ENCODE data around the gene SHISA5. TPM values are rescaled to one million over a fixed set of nuclear protein-coding genes. Genes with fewer than 3 reads are reported as not detected.

SHISA5 gene
- total RNA-seq, 1 experiment from 2014 or later = 104 TPM

DNA sequence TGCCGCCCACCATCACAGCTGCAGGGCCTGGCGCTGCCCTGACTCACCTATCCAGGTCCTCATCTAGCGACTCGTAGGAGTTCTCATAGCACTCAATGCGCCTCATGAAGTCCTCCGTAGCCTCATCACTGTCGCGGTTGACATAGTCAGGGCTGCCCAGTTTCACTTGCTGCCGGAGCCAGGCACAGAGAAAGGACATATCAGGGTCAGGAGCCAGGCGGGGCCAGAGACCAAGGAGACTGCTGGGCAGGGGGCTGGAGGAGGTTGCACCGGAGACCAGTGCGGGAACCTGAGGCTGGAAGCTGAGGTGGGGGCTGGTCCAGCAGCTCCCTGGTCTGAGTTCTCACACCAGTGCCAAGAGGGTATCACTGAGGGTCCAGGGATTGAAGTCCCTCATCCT, 34.5 kb upstream of the SHISA5 start:
- Histone ChIP-seq H3K36me3 (ENCODE audit: control insufficient read depth in 1 of 2, insufficient read depth in 2 of 2, low read length in 2 of 2) (peaks cover 4 to 27% of the 10 kb centered on the region in 2 experiments; a peak in 3 of 4 replicates), H3K79me2 (ENCODE audit: insufficient read depth, low read length) (no peaks in the 10 kb centered on the region), H3K9me2 (ENCODE audit: insufficient read depth) (no peaks in the 10 kb centered on the region), H3K4me3 (replicated peaks in 1 of 2; ENCODE audit: low read depth in 1 of 2, low read length in 2 of 2) (no peak overlapping the region), H4K20me1 (ENCODE audit: insufficient read depth) (no peaks in the 10 kb centered on the region), H3K4me2 (ENCODE audit: low read length) (no peak overlapping the region), H3K4me1 (ENCODE audit: control insufficient read depth in 1 of 2, insufficient read depth in 2 of 2, low read length in 2 of 2) (no peaks in the 10 kb centered on the region), H3K27me3 (ENCODE audit: insufficient read depth, low read length) (no peaks in the 10 kb centered on the region), H3K9me3 (ENCODE audit: control insufficient read depth in 1 of 2, insufficient read depth in 1 of 2, low read depth in 1 of 2, low read length in 2 of 2) (no peaks in the 10 kb centered on the region), H2AFZ (ENCODE audit: low read depth, low read length, poor library complexity, severe bottlenecking) (no peak overlapping the region), H3K9ac (ENCODE audit: low read length) (no peak overlapping the region), H3K27ac (ENCODE audit: low read depth, low read length) (no peak overlapping the region)
- ATAC-seq (no peak), DNase-seq (ENCODE audit: low read depth, low spot score) (no peak)
- CTCF ChIA-PET = no interaction called here
- POLR2A ChIA-PET = no interaction called here
- RAD21 ChIA-PET (ENCODE audit: low non-redundant PET in 1 of 2, low total read pairs in 2 of 2, uncharacterized antibody in 2 of 2, unreplicated experiment in 2 of 2) = no interaction called here
- no TSS peak for BruUV-seq (replicated peaks)
- TF ChIP-seq POLR2A (IDR thresholded peaks at IDR 0.05; ENCODE audit: borderline replicate concordance, extremely low read depth, insufficient read depth, insufficient read length) (no peak), SIN3A (IDR thresholded peaks at IDR 0.05; ENCODE audit: low read depth) (no peak), EZH2 (IDR thresholded peaks at IDR 0.05) (no peak), SP1 (IDR thresholded peaks at IDR 0.05; ENCODE audit: low read depth) (no peak), YY1 (IDR thresholded peaks at IDR 0.05; ENCODE audit: extremely low read depth, insufficient replicate concordance, low read depth, low read length) (no peak), CTCF (IDR thresholded peaks at IDR 0.05 in 2 of 3, conservative IDR thresholded peaks at IDR 0.05 in 1 of 3; ENCODE audit: borderline replicate concordance in 1 of 3, insufficient read depth in 1 of 3, low read depth in 2 of 3, low read length in 2 of 3) (no peak)
- TF ChIP-seq, protein P1, sequence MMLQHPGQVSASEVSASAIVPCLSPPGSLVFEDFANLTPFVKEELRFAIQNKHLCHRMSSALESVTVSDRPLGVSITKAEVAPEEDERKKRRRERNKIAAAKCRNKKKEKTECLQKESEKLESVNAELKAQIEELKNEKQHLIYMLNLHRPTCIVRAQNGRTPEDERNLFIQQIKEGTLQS (IDR thresholded peaks at IDR 0.05) = no peak
- TF ChIP-seq, protein P2, sequence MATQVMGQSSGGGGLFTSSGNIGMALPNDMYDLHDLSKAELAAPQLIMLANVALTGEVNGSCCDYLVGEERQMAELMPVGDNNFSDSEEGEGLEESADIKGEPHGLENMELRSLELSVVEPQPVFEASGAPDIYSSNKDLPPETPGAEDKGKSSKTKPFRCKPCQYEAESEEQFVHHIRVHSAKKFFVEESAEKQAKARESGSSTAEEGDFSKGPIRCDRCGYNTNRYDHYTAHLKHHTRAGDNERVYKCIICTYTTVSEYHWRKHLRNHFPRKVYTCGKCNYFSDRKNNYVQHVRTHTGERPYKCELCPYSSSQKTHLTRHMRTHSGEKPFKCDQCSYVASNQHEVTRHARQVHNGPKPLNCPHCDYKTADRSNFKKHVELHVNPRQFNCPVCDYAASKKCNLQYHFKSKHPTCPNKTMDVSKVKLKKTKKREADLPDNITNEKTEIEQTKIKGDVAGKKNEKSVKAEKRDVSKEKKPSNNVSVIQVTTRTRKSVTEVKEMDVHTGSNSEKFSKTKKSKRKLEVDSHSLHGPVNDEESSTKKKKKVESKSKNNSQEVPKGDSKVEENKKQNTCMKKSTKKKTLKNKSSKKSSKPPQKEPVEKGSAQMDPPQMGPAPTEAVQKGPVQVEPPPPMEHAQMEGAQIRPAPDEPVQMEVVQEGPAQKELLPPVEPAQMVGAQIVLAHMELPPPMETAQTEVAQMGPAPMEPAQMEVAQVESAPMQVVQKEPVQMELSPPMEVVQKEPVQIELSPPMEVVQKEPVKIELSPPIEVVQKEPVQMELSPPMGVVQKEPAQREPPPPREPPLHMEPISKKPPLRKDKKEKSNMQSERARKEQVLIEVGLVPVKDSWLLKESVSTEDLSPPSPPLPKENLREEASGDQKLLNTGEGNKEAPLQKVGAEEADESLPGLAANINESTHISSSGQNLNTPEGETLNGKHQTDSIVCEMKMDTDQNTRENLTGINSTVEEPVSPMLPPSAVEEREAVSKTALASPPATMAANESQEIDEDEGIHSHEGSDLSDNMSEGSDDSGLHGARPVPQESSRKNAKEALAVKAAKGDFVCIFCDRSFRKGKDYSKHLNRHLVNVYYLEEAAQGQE (IDR thresholded peaks at IDR 0.05; ENCODE audit: low read depth) = no peak
- intact Hi-C loops (cut with micrococcal nuclease) = no loop called here
